ENCODE data around the gene TMEM72. TPM values are rescaled to one million over a fixed set of nuclear protein-coding genes. Genes with fewer than 3 reads are reported as not detected.

Gene TMEM72
- polyA plus RNA-seq, 3 donors = not detected

DNA sequence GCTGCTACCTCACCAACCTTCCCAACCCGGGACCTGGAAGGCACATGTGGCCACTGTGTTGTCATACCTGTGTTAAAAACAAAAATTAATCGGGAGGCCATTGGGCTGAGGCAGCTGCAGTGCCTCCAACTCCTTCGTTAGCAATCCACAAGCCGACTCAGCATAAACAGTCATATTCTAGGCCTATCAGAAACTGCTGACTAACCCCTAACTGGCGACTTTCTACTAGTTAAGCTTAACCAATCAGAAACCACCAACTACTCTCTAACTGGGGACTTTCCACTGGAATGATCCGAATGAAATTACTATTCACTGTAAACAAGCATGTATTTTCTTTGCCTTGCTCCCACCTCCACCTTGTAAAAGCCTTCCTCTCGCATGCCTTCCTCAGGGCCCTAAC, 14.1 kb upstream of the TMEM72 start:
- Histone ChIP-seq H3K36me3 (replicated peaks in 1 of 2; ENCODE audit: control insufficient read depth in 1 of 2, insufficient read depth in 2 of 2, low read length in 2 of 2) (no peaks in the 10 kb centered on the region), H2AFZ (ENCODE audit: insufficient read depth, low read depth, low read length, poor library complexity, severe bottlenecking) (no peak overlapping the region), H3K9ac (ENCODE audit: insufficient read depth, low read length, poor library complexity, severe bottlenecking) (no peak overlapping the region), H3K27ac (ENCODE audit: low read depth in 1 of 2, low read length in 2 of 2) (no peak overlapping the region), H3K4me3 (replicated peaks in 1 of 3; ENCODE audit: low read depth in 2 of 3, low read length in 3 of 3) (no peak overlapping the region), H3K27me3 (ENCODE audit: control insufficient read depth in 2 of 2, insufficient read depth in 2 of 2, low read length in 2 of 2) (no peaks in the 10 kb centered on the region), H3K9me3 (replicated peaks in 1 of 2; ENCODE audit: control insufficient read depth in 1 of 2, insufficient read depth in 1 of 2, low read length in 2 of 2) (peaks cover 0 to 3% of the 10 kb centered on the region in 2 donors), H3K79me2 (ENCODE audit: insufficient read depth, low read length) (no peaks in the 10 kb centered on the region), H3K4me2 (replicated peaks; ENCODE audit: extremely low read depth, low read length, poor library complexity, severe bottlenecking) (no peak overlapping the region), H4K20me1 (ENCODE audit: insufficient read depth, low read length) (no peaks in the 10 kb centered on the region), H3K4me1 (ENCODE audit: control insufficient read depth in 1 of 2, insufficient read depth in 2 of 2, low read length in 2 of 2) (no peaks in the 10 kb centered on the region)
- Mint-ChIP-seq H3K27me3 (ENCODE audit: low read depth in 3 of 3) (peaks cover 0 to 3% (median 0%) of the 10 kb centered on the region in 3 donors), H3K36me3 (no peaks in the 10 kb centered on the region), H3K9me3 (peaks cover 0 to 16% (median 9%) of the 10 kb centered on the region in 7 donors), H3K4me3 (no peak overlapping the region), H3K27ac (no peak overlapping the region), H3K4me1 (no peaks in the 10 kb centered on the region)
- intact Hi-C loops (cut with micrococcal nuclease) = no loop called here
- TF ChIP-seq, protein P1, sequence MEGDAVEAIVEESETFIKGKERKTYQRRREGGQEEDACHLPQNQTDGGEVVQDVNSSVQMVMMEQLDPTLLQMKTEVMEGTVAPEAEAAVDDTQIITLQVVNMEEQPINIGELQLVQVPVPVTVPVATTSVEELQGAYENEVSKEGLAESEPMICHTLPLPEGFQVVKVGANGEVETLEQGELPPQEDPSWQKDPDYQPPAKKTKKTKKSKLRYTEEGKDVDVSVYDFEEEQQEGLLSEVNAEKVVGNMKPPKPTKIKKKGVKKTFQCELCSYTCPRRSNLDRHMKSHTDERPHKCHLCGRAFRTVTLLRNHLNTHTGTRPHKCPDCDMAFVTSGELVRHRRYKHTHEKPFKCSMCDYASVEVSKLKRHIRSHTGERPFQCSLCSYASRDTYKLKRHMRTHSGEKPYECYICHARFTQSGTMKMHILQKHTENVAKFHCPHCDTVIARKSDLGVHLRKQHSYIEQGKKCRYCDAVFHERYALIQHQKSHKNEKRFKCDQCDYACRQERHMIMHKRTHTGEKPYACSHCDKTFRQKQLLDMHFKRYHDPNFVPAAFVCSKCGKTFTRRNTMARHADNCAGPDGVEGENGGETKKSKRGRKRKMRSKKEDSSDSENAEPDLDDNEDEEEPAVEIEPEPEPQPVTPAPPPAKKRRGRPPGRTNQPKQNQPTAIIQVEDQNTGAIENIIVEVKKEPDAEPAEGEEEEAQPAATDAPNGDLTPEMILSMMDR (IDR thresholded peaks at IDR 0.05) = no peak
- 78% methylated on average over 6 of the region's 7 CpGs for WGBS (ENCODE audit: insufficient coverage)
- DNase-seq = no peak

DNA sequence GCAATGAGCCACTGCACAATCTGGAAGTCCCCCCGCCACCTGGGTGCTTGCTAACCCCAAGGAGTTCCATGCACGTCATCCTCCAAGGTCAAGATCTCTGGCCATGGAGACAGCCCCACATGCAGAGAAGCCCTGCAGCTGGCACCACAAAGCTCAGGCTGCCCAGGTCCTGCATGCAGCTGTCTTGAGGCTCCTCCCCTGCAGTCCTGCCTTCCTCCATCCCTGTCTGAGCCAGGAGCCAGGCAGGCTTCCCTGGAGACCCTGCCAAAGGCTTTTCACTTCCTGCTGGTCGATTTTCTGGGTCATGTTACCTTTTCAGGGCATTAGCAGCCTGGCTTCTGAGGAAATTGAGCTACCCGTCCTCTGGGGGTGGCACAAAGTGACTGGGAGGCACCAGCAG, 12.5 kb upstream of the TMEM72 start:
- H4K20me1 ChIP-seq (ENCODE audit: insufficient read depth, low read length) = no peaks in the 10 kb centered on the region
- Mint-ChIP-seq H3K27ac (no peak overlapping the region), H3K36me3 (no peaks in the 10 kb centered on the region), H3K9me3 (peaks cover 0 to 16% (median 9%) of the 10 kb centered on the region in 7 donors), H3K4me3 (no peak overlapping the region), H3K27me3 (ENCODE audit: low read depth in 3 of 3) (peaks cover 0 to 4% (median 2%) of the 10 kb centered on the region in 3 donors), H3K4me1 (no peaks in the 10 kb centered on the region)
- TF ChIP-seq, protein P1 (IDR thresholded peaks at IDR 0.05) = no peak
- DNase-seq = no peak
- H3K27ac ChIP-seq (ENCODE audit: low read depth in 1 of 2, low read length in 2 of 2) = no peak overlapping the region
- H3K27me3 ChIP-seq (ENCODE audit: control insufficient read depth in 2 of 2, insufficient read depth in 2 of 2, low read length in 2 of 2) = no peaks in the 10 kb centered on the region
- H3K4me1 ChIP-seq (ENCODE audit: control insufficient read depth in 1 of 2, insufficient read depth in 2 of 2, low read length in 2 of 2) = no peaks in the 10 kb centered on the region
- 68% methylated on average over 4 of the region's 4 CpGs for WGBS (ENCODE audit: insufficient coverage)
- no peaks in the 10 kb centered on the region for H3K36me3 ChIP-seq (replicated peaks in 1 of 2; ENCODE audit: control insufficient read depth in 1 of 2, insufficient read depth in 2 of 2, low read length in 2 of 2)
- H3K4me3 ChIP-seq (replicated peaks in 1 of 3; ENCODE audit: low read depth in 2 of 3, low read length in 3 of 3) = no peak overlapping the region
- no peak overlapping the region for H2AFZ ChIP-seq (ENCODE audit: insufficient read depth, low read depth, low read length, poor library complexity, severe bottlenecking)
- H3K79me2 ChIP-seq (ENCODE audit: insufficient read depth, low read length) = no peaks in the 10 kb centered on the region
- H3K4me2 ChIP-seq (replicated peaks; ENCODE audit: extremely low read depth, low read length, poor library complexity, severe bottlenecking) = no peak overlapping the region
- no peak overlapping the region for H3K9ac ChIP-seq (ENCODE audit: insufficient read depth, low read length, poor library complexity, severe bottlenecking)
- H3K9me3 ChIP-seq (replicated peaks in 1 of 2; ENCODE audit: control insufficient read depth in 1 of 2, insufficient read depth in 1 of 2, low read length in 2 of 2) = peaks cover 0 to 3% of the 10 kb centered on the region in 2 donors
- intact Hi-C loops (cut with micrococcal nuclease) = no loop called here

All from CD14-positive monocyte (primary cell).